H1 (cell line): ENCODE data around the gene FHIT. TPM values are rescaled to one million over a fixed set of nuclear protein-coding genes. Genes with fewer than 3 reads are reported as not detected.

Source experiments
- CTCF ChIA-PET: fragments of 300-600 bp; sonication (Branson Sonifier 250); formaldehyde crosslinking; loops from one replicate; lab custom pipeline; 2021; ENCODE audit not compliant: partially characterized antibody; lab: Charles Lee
- POLR2A ChIA-PET: fragments of 300-600 bp; sonication (Branson Sonifier 250); formaldehyde crosslinking; loops from one replicate; lab custom pipeline; 2021; ENCODE audit warnings: inconsistent platforms; ENCODE audit not compliant: partially characterized antibody; lab: Charles Lee
- DNase-seq, 2 experiments: peaks; one replicate each; pipeline versions ENCODE4 v3.0.0 to v3.0.0-alpha.2; 2010 to 2022; ENCODE audit warnings: low spot score in 2 of 2, low read depth in 1 of 2, mixed read lengths in 1 of 2
- FAIRE-seq: peaks from 2 replicates; lab custom pipeline; 2011; peaks lifted over from hg19 to GRCh38; lab: Jason Lieb, UNC
- H2AFZ ChIP-seq: 2 replicates; pipeline ENCODE4 v1.8.1; 2012; ENCODE audit warnings: low read length, inconsistent platforms
- H2AK5ac ChIP-seq: 2 replicates; pipeline ENCODE4 v1.6.1; 2013; ENCODE audit warnings: low read depth, low read length
- H2BK120ac ChIP-seq: replicated peaks from 2 replicates; pipeline ENCODE3; 2013; ENCODE audit warnings: low read depth, low read length, inconsistent platforms
- H2BK12ac ChIP-seq: 2 replicates; pipeline ENCODE4 v1.6.1; 2013; ENCODE audit warnings: low read depth, low read length
- H2BK15ac ChIP-seq: 2 replicates; pipeline ENCODE4 v1.6.1; 2013; ENCODE audit warnings: low read length
- H2BK20ac ChIP-seq: 2 replicates; pipeline ENCODE4 v1.6.1; 2013; ENCODE audit warnings: low read length
- H2BK5ac ChIP-seq: 2 replicates; pipeline ENCODE4 v1.6.1; 2013; ENCODE audit warnings: low read depth, low read length
- H3K14ac ChIP-seq: 2 replicates; pipeline ENCODE4 v1.6.1; 2013; ENCODE audit warnings: inconsistent platforms; ENCODE audit not compliant: insufficient read length
- H3K18ac ChIP-seq: 2 replicates; pipeline ENCODE4 v1.6.1; 2013; ENCODE audit warnings: low read length; ENCODE audit errors: extremely low read depth
- H3K23ac ChIP-seq: 2 replicates; pipeline ENCODE4 v1.6.1; 2013; ENCODE audit warnings: inconsistent platforms; ENCODE audit not compliant: insufficient read length
- H3K23me2 ChIP-seq: 2 replicates; pipeline ENCODE4 v1.6.1; 2013; ENCODE audit warnings: low read depth, low read length
- H3K27ac ChIP-seq: 2 replicates; pipeline ENCODE4 v1.6.1; 2011; ENCODE audit warnings: low read depth, low read length, inconsistent platforms
- H3K27me3 ChIP-seq, 4 experiments: replicated peaks in 1 of 4; 1 replicate in 1 of 4; 2 replicates in 3 of 4; pipeline versions ENCODE4 v1.6.1 to v1.8.1; 2011 to 2013; ENCODE audit warnings: low read length in 3 of 4, mild to moderate bottlenecking in 3 of 4, inconsistent platforms in 2 of 4, mixed read lengths in 2 of 4, moderate library complexity in 1 of 4; ENCODE audit not compliant: control insufficient read depth in 3 of 4, insufficient read depth in 3 of 4; ENCODE audit errors: extremely low read depth in 1 of 4
- H3K36me3 ChIP-seq, 4 experiments: 2 replicates each; pipeline versions ENCODE4 v1.6.1 to v1.8.1; 2011 to 2013; ENCODE audit warnings: mild to moderate bottlenecking in 4 of 4, low read length in 3 of 4, moderate library complexity in 2 of 4, control low read depth in 1 of 4, inconsistent platforms in 1 of 4; ENCODE audit not compliant: insufficient read depth in 4 of 4, control insufficient read depth in 2 of 4
- H3K4ac ChIP-seq: replicated peaks from 2 replicates; pipeline ENCODE3; 2013; ENCODE audit warnings: low read length, low read depth, mixed read lengths, inconsistent platforms; ENCODE audit not compliant: insufficient read length
- H3K4me1 ChIP-seq, 4 experiments: replicated peaks in 1 of 4; 1 replicate in 1 of 4; 2 replicates in 3 of 4; pipeline versions ENCODE4 v1.6.1 to v1.8.1; 2011 to 2013; ENCODE audit warnings: low read length in 3 of 4, inconsistent platforms in 2 of 4, mixed read lengths in 1 of 4; ENCODE audit not compliant: insufficient read depth in 4 of 4, control insufficient read depth in 3 of 4
- H3K4me2 ChIP-seq, 2 experiments: 2 replicates each; pipeline versions ENCODE4 v1.6.1 to v1.8.1; 2011 to 2013; ENCODE audit warnings: low read depth in 2 of 2, low read length in 2 of 2, control low read depth in 1 of 2, inconsistent platforms in 1 of 2, mild to moderate bottlenecking in 1 of 2; ENCODE audit not compliant: insufficient read depth in 1 of 2
- H3K4me3 ChIP-seq, 4 experiments: fragments of 200-600, 300-600 bp in 1 of 4; sonication (generic), shearing (Covaris generic), sonication (Bioruptor Twin) in 1 of 4; 2 replicates each; pipeline versions ENCODE4 v1.5.1 to v1.8.1; 2011 to 2016; ENCODE audit warnings: low read length in 4 of 4, low read depth in 3 of 4, control low read depth in 2 of 4, inconsistent platforms in 2 of 4, mild to moderate bottlenecking in 2 of 4, mixed read lengths in 1 of 4, moderate library complexity in 1 of 4; ENCODE audit not compliant: insufficient read depth in 2 of 4; ENCODE audit errors: extremely low read depth in 1 of 4
- H3K56ac ChIP-seq: replicated peaks from 2 replicates; pipeline ENCODE3; 2013; ENCODE audit warnings: low read depth, mild to moderate bottlenecking, mixed read lengths, low read length, inconsistent platforms; ENCODE audit not compliant: insufficient read length
- H3K79me1 ChIP-seq: 2 replicates; pipeline ENCODE4 v1.6.1; 2013; ENCODE audit warnings: low read depth, low read length, control low read depth
- H3K79me2 ChIP-seq, 2 experiments: 2 replicates each; pipeline versions ENCODE4 v1.6.1 to v1.8.1; 2012 to 2013; ENCODE audit warnings: low read length in 2 of 2, mild to moderate bottlenecking in 2 of 2, inconsistent platforms in 1 of 2; ENCODE audit not compliant: insufficient read depth in 2 of 2, control insufficient read depth in 1 of 2
- H3K9ac ChIP-seq, 4 experiments: replicated peaks in 1 of 4; 1 replicate in 1 of 4; 2 replicates in 3 of 4; pipeline versions ENCODE4 v1.6.1 to v1.8.1; 2011 to 2013; ENCODE audit warnings: low read depth in 3 of 4, low read length in 3 of 4, control low read depth in 2 of 4, mild to moderate bottlenecking in 2 of 4, moderate library complexity in 2 of 4, inconsistent platforms in 1 of 4; ENCODE audit errors: extremely low read depth in 1 of 4
- H3K9me3 ChIP-seq, 2 experiments: 2 replicates each; pipeline versions ENCODE4 v1.6.1 to v1.8.1; 2012 to 2013; ENCODE audit warnings: mild to moderate bottlenecking in 2 of 2, moderate library complexity in 2 of 2, control low read depth in 1 of 2, inconsistent platforms in 1 of 2, low read depth in 1 of 2, low read length in 1 of 2, mixed read lengths in 1 of 2; ENCODE audit not compliant: insufficient read depth in 2 of 2
- H4K20me1 ChIP-seq, 2 experiments: replicated peaks in 1 of 2; 2 replicates each; pipeline versions ENCODE3 to v1.8.1; 2011 to 2013; ENCODE audit warnings: inconsistent platforms in 2 of 2, low read length in 2 of 2, mild to moderate bottlenecking in 1 of 2; ENCODE audit not compliant: insufficient read depth in 2 of 2, control insufficient read depth in 1 of 2
- H4K5ac ChIP-seq: 2 replicates; pipeline ENCODE4 v1.6.1; 2013; ENCODE audit warnings: low read length, low read depth, mixed read lengths, inconsistent platforms; ENCODE audit not compliant: insufficient read length
- H4K8ac ChIP-seq: 2 replicates; pipeline ENCODE4 v1.8.0; 2013; ENCODE audit warnings: mild to moderate bottlenecking, moderate library complexity, low read length, inconsistent platforms; ENCODE audit not compliant: insufficient read depth; ENCODE audit errors: extremely low read depth
- H4K91ac ChIP-seq: replicated peaks from 2 replicates; pipeline ENCODE3; 2013; ENCODE audit warnings: low read length, mixed read lengths, inconsistent platforms; ENCODE audit not compliant: insufficient read length
- ATF2 ChIP-seq: IDR thresholded peaks from 2 replicates; pipeline ENCODE4 v1.6.1; 2012; ENCODE audit warnings: low read length, inconsistent platforms
- CBX5 ChIP-seq: fragments of 300-800, 300-1000 bp; sonication (generic); IDR thresholded peaks from 2 replicates; pipeline ENCODE4 v1.7.1; 2016; ENCODE audit warnings: antibody characterized with exemption, low read length, low read depth
- CBX8 ChIP-seq: fragments of 300-800, 300-1000 bp; sonication (generic); IDR thresholded peaks from 2 replicates; pipeline ENCODE4 v1.7.1; 2016; ENCODE audit warnings: low read depth, low read length, borderline replicate concordance
- HDAC6 ChIP-seq: IDR thresholded peaks from one replicate; pipeline ENCODE4 v1.7.1; 2012; ENCODE audit warnings: low read depth, mild to moderate bottlenecking, inconsistent platforms, low read length, moderate library complexity
- JUN ChIP-seq: IDR thresholded peaks from 2 replicates; pipeline ENCODE4 v1.6.1; 2011; ENCODE audit warnings: low read depth, mild to moderate bottlenecking, improper control_type of control experiment, low read length
- POU5F1 ChIP-seq: IDR thresholded peaks from 2 replicates; pipeline ENCODE4 v1.6.1; 2011; ENCODE audit warnings: low read depth, mild to moderate bottlenecking, low read length, moderate library complexity
- TAF1 ChIP-seq: IDR thresholded peaks from 2 replicates; pipeline ENCODE4 v1.6.1; 2011; ENCODE audit warnings: mild to moderate bottlenecking, low read depth, low read length
- TCF12 ChIP-seq: IDR thresholded peaks from 2 replicates; pipeline ENCODE4 v1.6.1; 2011; ENCODE audit warnings: low read depth, mild to moderate bottlenecking, low read length
- YY1 ChIP-seq: IDR thresholded peaks from 2 replicates; pipeline ENCODE4 v1.6.1; 2011; ENCODE audit warnings: low read depth, mild to moderate bottlenecking, low read length
- ZNF274 ChIP-seq: IDR thresholded peaks from 2 replicates; pipeline ENCODE4 v1.7.0; 2012; ENCODE audit warnings: low read length, borderline replicate concordance; ENCODE audit errors: extremely low read depth
- WGBS, 2 experiments: shearing (Covaris generic) in 1 of 2; methylation state at CpG; one replicate each; pipeline versions ENCODE4 v1.1.6 to v1.1.7; 2013 to 2015; ENCODE audit warnings: low lambda C conversion rate in 2 of 2, mixed read lengths in 2 of 2, inconsistent platforms in 1 of 2, low coverage in 1 of 2, missing lambda C conversion rate in 1 of 2; ENCODE audit not compliant: insufficient replicate concordance in 2 of 2, insufficient coverage in 1 of 2, insufficient read length in 1 of 2; ENCODE audit errors: extremely low coverage in 1 of 2, missing lambda C conversion rate in 1 of 2; 5-methylcytosine and 5-hydroxymethylcytosine counted together
- polyA plus RNA-seq, 7 experiments: library from polyadenylated mRNA; depleted of rRNA in 3 of 7; stranded (reverse) in 5 of 7; unstranded in 2 of 7; fragments of >200 nt in 5 of 7; fragments of 200-250 nt in 2 of 7; gene quantifications; 1 replicate in 5 of 7; 2 replicates in 1 of 7; 4 replicates in 1 of 7; pipeline versions ENCODE4 v1.2.1 to v1.2.3, GENCODE V29; 2011 to 2013; ENCODE audit warnings: missing spikeins in 2 of 7, mixed read lengths in 2 of 7
- total RNA-seq: library from RNA; stranded (reverse); fragmentation: NEBNext Ultra II Directional; extraction: Animal tissue kit (Norgen Biotek cat#: 25700); gene quantifications from 2 replicates; pipeline ENCODE4 v1.2.1, GENCODE V29; 2021
- TF ChIP-seq, protein P1 (sequence below), 3 experiments: IDR thresholded peaks; 1 replicate in 2 of 3; 2 replicates in 1 of 3; pipeline versions ENCODE4 v1.5.1 to v1.6.1; 2011; ENCODE audit warnings: low read length in 3 of 3, mild to moderate bottlenecking in 3 of 3, inconsistent platforms in 2 of 3, low read depth in 1 of 3, moderate library complexity in 1 of 3; ENCODE audit not compliant: insufficient read depth in 1 of 3; ENCODE audit errors: control extremely low read depth in 1 of 3

Gene FHIT
- total and polyA plus RNA-seq, 2 of the 8 experiments (the other 6 are each of a cell fraction or from before 2014, with no cell fraction given) = 1.2 to 3.2 TPM

- no peak for DNase-seq
- no peaks in the 10 kb centered on the region for H3K4me1 ChIP-seq
- H3K79me2 ChIP-seq = no peaks in the 10 kb centered on the region
- no peak overlapping the region for H4K8ac ChIP-seq
- no peak overlapping the region for H4K91ac ChIP-seq
- FAIRE-seq = no peak
- no peak overlapping the region for H2BK12ac ChIP-seq
- H2BK120ac ChIP-seq = no peak overlapping the region
- H3K56ac ChIP-seq = no peak overlapping the region
- no peaks in the 10 kb centered on the region for H3K23me2 ChIP-seq
- no peak overlapping the region for H2BK20ac ChIP-seq
- no peaks in the 10 kb centered on the region for H3K36me3 ChIP-seq
- WGBS, 2 experiments = 93% methylated on average over 2 of the region's 2 CpGs; no CpG with 5 or more reads in 1 of the 2 experiments
- H3K4ac ChIP-seq = no peak overlapping the region
- no peak overlapping the region for H3K27ac ChIP-seq
- no peak overlapping the region for H3K4me2 ChIP-seq
- no peaks in the 10 kb centered on the region for H3K27me3 ChIP-seq
- no peak overlapping the region for H3K14ac ChIP-seq
- no peaks in the 10 kb centered on the region for H3K79me1 ChIP-seq
- no peaks in the 10 kb centered on the region; a peak in 1 of 4 replicates for H3K9me3 ChIP-seq
- no peak overlapping the region for H3K23ac ChIP-seq
- no peak overlapping the region for H4K5ac ChIP-seq
- no peak overlapping the region for H2AK5ac ChIP-seq
- H3K18ac ChIP-seq = no peak overlapping the region
- H2BK5ac ChIP-seq = no peak overlapping the region
- ChIA-PET CTCF (interaction anchor here (0.7 kb wide), 1 partner anchor 11 kb away, joined by 3 read pairs; no protein-coding TSS in a partner anchor), POLR2A (no interaction called here)
- no peak overlapping the region for H3K9ac ChIP-seq
- H3K4me3 ChIP-seq = no peak overlapping the region
- H2AFZ ChIP-seq = no peak overlapping the region
- no peak overlapping the region for H2BK15ac ChIP-seq
- no peaks in the 10 kb centered on the region for H4K20me1 ChIP-seq
- no peak for TF ChIP-seq ATF2
- no peak for TF ChIP-seq CBX5
- TF ChIP-seq HDAC6 = no peak
- no peak for TF ChIP-seq YY1
- no peak for TF ChIP-seq POU5F1
- no peak for TF ChIP-seq CBX8
- no peak for TF ChIP-seq TCF12
- no peak for TF ChIP-seq JUN
- TF ChIP-seq, protein P1, sequence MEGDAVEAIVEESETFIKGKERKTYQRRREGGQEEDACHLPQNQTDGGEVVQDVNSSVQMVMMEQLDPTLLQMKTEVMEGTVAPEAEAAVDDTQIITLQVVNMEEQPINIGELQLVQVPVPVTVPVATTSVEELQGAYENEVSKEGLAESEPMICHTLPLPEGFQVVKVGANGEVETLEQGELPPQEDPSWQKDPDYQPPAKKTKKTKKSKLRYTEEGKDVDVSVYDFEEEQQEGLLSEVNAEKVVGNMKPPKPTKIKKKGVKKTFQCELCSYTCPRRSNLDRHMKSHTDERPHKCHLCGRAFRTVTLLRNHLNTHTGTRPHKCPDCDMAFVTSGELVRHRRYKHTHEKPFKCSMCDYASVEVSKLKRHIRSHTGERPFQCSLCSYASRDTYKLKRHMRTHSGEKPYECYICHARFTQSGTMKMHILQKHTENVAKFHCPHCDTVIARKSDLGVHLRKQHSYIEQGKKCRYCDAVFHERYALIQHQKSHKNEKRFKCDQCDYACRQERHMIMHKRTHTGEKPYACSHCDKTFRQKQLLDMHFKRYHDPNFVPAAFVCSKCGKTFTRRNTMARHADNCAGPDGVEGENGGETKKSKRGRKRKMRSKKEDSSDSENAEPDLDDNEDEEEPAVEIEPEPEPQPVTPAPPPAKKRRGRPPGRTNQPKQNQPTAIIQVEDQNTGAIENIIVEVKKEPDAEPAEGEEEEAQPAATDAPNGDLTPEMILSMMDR (IDR thresholded peaks at IDR 0.05; ENCODE audit: control extremely low read depth in 1 of 3, insufficient read depth in 1 of 3, low read depth in 1 of 3, low read length in 3 of 3) = no peak
- TF ChIP-seq TAF1 = no peak
- TF ChIP-seq ZNF274 = no peak
Measured at GRCh38 chr3:60383345-60383744, 867.9 kb downstream of the FHIT start.
